ENCODE results near the gene SERTM2. TPM values are rescaled to one million over a fixed set of nuclear protein-coding genes. Genes with fewer than 3 reads are reported as not detected.
A peak's percentile ranks its signal among the peaks of the same experiment; 100 is the strongest.
"Not testable (repeated sequence)": the region's sequence is repeated elsewhere in the genome, so short reads cannot be mapped to it uniquely, and the experiment has no call there.

The SERTM2 gene
- not detected for polyA plus RNA-seq (2013, experiment 1 of 2; ENCODE audit: insufficient read length)
- polyA plus RNA-seq (2013, experiment 2 of 2; ENCODE audit: insufficient read length) = not detected

DNA sequence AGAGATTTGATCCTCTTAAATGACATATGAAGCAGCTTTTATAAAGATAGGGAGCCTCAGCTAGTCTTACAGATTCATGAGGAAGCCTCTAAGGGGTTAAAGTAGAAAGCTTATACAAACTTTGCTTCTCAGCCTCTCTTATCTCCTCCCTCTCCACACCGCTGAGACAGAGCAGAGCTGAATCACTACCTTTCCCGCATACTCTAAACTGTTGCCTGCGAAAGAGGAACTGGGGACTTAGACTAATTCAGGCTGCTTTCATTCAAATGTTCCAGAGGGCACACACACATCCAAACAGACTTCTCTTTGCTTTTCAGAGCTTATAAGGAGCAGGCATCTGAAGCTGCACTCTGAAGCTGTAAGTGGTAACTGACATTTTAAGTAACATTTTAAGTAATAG is at the start of gene SERTM2:
SERTM2 (plus strand) TSS at position 169 of the 400 bp plus-strand sequence. CDS start 7,213 bp downstream, outside the sequence.
- no peak for DNase-seq

GRCh38 chrX:111465669-111466068 is 45.8 kb upstream of the SERTM2 start:
- DNase-seq = no peak

DNA sequence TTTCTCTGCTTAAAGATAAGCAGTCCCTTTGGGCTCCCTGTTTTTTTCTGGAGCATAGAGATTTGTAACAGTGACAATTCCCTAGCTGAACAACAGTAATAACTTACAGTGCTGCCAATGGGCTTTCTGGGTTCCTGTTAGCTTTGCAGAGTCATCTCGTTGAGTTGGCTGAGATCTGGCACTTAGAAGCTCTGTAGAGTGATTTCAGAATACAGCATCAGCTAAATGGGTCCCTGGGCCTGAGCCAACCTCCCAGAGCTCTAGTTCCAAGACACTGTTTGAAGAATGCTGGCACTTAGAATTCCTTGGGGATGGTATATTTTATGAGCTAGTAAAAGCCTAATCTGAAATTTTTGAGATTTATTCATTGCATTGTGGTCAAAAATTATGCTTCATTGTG is 43.5 kb upstream of the SERTM2 start:
- no peak for DNase-seq

- no peak for DNase-seq
These were observed 40.6 kb upstream of the SERTM2 start for GRCh38 chrX:111470681-111471403.

DNA sequence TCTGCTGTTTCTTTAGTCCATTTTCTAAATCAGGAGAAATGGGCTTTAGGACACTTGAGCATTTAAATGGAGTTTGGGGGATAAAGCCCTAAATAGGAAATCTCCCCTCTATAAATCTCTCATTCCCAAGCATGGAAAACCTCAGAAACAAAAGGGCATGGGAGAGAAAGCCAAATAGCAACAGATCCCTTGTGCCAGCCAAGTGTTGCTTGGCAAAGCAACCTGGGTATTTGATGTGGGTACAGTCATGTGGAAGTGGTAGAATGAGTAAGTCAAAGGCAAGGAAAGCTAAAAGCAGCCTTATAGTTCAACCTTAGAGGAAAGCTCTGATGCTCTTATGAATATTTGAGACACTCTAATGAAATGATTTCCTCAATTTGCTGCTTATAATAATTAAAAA is 29.5 kb upstream of the SERTM2 start:
- no peak for DNase-seq

GRCh38 chrX:111483135-111483534 is 28.3 kb upstream of the SERTM2 start:
- DNase-seq = no peak

- DNase-seq = no peak
These were observed 27.6 kb upstream of the SERTM2 start for GRCh38 chrX:111483881-111484280.

- no peak for DNase-seq
These were observed 20.8 kb upstream of the SERTM2 start for GRCh38 chrX:111490688-111491087.

GRCh38 chrX:111492085-111492484 is 19.4 kb upstream of the SERTM2 start:
- DNase-seq = no peak

GRCh38 chrX:111498538-111499103 is 12.8 kb upstream of the SERTM2 start:
- no peak for DNase-seq

DNA sequence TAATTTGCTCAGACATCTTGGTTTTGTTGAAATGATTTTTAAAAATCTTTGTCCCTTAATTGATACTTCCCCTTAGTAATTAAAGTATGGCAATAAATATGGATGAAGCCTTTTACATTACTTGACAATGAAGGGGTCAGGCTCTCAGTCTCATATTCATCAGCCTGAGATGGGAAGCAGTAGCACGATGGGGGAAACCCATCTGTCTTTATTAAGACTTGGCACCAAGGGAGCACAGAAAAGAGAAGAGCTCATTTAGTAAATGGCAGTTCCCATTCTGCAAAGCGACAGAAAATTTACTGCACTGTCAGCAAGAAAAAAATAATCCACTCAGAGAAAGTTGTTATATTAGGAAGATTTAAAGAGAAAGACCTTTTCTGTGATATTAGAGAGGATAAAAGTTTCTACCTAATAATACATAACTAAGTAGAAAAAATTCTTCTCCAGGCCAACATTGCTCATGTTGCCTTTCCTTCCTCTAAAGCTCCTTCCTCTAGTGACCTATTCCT is 7.9 kb upstream of the SERTM2 start:
- DNase-seq = no peak

DNA sequence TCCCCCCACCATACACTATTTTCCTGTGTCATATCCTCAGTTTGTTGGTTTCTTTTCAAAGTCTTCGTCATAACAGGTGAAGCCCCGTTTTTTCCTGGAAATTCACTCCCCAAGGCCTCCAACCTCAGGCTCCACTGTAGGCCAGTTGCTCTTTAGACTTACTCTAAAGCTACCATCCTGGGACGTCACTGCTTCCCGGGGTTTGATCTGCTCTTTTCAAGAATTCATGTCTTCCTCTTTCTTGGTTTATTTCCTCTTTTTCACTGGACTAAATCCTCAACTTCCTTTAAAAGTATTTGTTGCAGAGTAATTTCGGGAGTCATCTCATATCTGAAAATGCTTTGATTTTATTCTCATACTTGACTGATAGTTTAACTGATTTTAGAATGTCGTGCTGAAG is 6.5 kb upstream of the SERTM2 start:
- no peak for DNase-seq

DNA sequence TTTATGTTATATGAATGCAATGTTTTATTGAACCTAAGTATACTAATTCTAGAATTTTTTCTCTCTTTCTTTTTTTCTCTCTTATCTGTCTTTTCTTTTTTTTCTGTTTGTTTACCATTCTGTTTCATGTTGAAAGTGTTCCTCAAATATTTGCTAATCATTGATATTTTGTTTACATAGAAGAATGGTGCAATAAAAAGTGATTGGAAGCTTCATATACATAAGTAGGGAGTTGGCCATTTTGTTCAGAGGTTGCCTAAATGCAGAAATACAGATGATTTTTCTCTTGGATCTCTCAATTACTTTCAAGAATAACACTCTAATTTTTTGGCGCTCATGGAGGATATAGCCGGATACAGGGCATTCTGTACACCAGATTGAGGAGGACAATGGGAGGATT is 5.7 kb upstream of the SERTM2 start:
- DNase-seq = no peak

- DNase-seq = no peak
These were observed 4.6 kb upstream of the SERTM2 start for GRCh38 chrX:111506826-111507225.

DNA sequence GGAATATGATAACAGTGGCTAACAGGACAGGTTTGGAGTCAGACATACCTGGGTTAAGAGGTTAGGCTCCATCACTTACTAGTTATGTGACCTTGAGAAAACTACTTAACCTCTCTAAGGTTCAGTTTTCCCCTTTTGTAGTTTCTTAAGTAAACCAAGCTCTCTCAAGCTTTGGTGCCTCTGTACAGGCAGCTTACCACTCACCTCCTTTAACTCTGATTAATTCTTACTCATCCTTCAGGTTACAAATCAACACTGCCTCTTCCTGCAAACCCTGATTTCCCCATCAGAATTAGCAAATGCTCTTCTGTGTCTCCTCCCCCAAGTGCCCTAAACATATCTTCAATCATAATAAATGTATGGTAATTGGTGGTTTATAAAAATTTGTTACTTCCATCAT is 3.5 kb upstream of the SERTM2 start:
- DNase-seq = no peak

DNA sequence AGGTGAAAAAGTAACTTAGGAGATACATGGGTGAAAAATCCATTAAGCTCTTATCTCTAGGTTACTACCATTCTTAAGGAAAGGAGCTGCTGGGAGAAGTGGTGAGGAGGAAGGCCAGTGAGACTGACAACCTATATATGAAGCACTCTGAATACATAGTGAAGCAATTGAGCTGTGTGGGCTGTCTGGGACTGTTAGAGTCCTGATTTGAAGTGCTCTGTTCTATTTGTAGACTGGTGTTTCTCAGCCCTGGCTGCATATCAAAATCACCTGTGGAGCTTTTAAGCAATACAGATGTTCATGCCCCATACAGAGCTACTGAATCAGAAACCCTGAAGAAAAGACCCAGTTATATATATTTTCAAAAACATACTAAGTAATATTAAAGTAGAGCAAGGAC is 3.9 kb downstream of the SERTM2 start:
- DNase-seq = no peak

GRCh38 chrX:111518667-111519066 is 7.2 kb downstream of the SERTM2 start:
- no peak for DNase-seq

- peak; percentile 69 for DNase-seq
These were observed 7.8 kb downstream of the SERTM2 start for GRCh38 chrX:111519215-111519614.

- no peak for DNase-seq
These were observed 9.1 kb downstream of the SERTM2 start for GRCh38 chrX:111520506-111520905.

DNA sequence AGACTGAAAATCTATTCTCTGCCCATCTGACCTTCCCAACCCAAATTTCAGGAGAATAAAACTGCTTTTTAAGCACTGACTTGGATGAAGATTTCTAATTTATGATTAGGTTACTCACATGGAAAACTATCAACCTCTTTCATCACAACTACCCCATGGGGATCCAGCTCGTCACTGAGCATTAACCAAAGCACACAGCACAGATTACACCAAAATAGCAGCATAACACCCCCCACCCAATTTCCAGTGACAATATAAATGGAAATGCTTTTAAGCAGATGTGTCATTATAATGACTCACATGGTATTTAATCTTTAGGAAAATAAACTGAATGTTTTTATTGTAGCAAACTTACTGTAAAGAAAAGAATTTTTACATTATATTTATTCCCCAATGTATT is 9.7 kb downstream of the SERTM2 start:
- DNase-seq = peak; percentile 44

GRCh38 chrX:111543212-111543741 is 31.8 kb downstream of the SERTM2 start:
- DNase-seq = no peak

DNA sequence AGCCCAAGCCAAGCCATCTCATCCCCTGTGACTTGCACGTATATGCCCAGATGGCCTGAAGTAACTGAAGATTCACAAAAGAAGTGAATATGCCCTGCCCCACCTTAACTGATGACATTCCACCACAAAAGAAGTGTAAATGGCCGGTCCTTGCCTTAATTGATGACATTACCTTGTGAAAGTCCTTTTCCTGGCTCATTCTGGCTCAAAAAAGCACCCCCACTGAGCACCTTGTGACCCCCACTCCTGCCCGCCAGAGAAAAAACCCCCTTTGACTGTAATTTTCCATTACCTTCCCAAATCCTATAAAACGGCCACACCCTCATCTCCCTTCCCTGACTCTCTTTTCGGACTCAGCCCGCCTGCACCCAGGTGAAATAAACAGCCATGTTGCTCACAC is 37.8 kb downstream of the SERTM2 start:
- not testable (repeated sequence) for DNase-seq

DNA sequence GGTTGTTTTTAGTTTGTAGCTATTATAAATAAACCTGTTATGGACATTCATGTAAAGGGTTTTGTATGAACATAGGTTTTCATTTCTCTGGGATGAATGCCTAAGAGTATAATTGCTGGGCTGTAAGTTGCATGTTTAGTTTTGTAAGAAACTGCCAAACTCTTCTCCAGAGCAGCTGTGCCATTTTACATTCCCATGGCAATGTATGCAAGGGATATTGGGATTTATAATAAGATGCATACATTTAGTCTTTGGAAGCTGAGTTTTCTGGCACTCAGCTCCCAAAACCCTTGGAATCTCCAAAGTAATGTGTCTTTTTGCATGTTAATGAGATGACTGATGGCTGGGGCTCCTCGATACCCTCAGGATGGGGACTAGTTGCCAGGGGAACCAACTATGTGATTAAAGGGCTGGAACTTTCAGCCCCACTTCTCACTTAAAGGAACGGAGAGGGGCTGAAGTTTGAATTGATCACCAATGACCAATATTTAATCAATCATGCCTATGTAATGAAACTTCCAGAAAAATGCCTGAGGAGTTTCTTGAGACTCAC is 44.0 kb downstream of the SERTM2 start:
- DNase-seq = no peak

- no peak for DNase-seq
These were observed 49.4 kb downstream of the SERTM2 start for GRCh38 chrX:111560801-111561200.
